Fibroblast of skin of left biceps (primary cell): ENCODE results near the gene SCAPER.
"Not testable (repeated sequence)": the region's sequence is repeated elsewhere in the genome, so short reads cannot be mapped to it uniquely, and the experiment has no call there.

Experiments
- DNase-seq, 2 experiments: peaks; one replicate each; pipeline ENCODE4 v3.0.0-alpha.2; 2013; ENCODE audit warnings: low read depth in 2 of 2

The SCAPER gene

GRCh38 chr15:76773234-76773633 lies 131.9 kb downstream of the SCAPER start:
- no peak for DNase-seq

- DNase-seq: no peak
These were observed 132.4 kb downstream of the SCAPER start for GRCh38 chr15:76772776-76773175.

- DNase-seq: no peak
These were observed 141.1 kb downstream of the SCAPER start for GRCh38 chr15:76764004-76764403.

- no peak for DNase-seq
These were observed 141.6 kb downstream of the SCAPER start for GRCh38 chr15:76763554-76763953.

- DNase-seq: no peak
These were observed 148.8 kb downstream of the SCAPER start for GRCh38 chr15:76756381-76756780.

GRCh38 chr15:76753771-76754170 lies 151.4 kb downstream of the SCAPER start:
- DNase-seq: no peak

- DNase-seq: no peak
These were observed 152.0 kb downstream of the SCAPER start for GRCh38 chr15:76753131-76753530.

- no peak for DNase-seq
These were observed 152.6 kb downstream of the SCAPER start for GRCh38 chr15:76752549-76752948.

- no peak for DNase-seq
These were observed 167.6 kb downstream of the SCAPER start for GRCh38 chr15:76737573-76737972.

- not testable (repeated sequence) for DNase-seq
These were observed 172.8 kb downstream of the SCAPER start for GRCh38 chr15:76732321-76732720.

GRCh38 chr15:76730262-76730661 lies 174.9 kb downstream of the SCAPER start:
- DNase-seq: no peak

GRCh38 chr15:76718863-76719262 lies 186.3 kb downstream of the SCAPER start:
- DNase-seq: no peak

GRCh38 chr15:76714950-76715349 lies 190.2 kb downstream of the SCAPER start:
- no peak for DNase-seq

- DNase-seq: no peak
These were observed 193.8 kb downstream of the SCAPER start for GRCh38 chr15:76711351-76711827.

- not testable (repeated sequence) for DNase-seq
These were observed 201.1 kb downstream of the SCAPER start for GRCh38 chr15:76704032-76704431.

- DNase-seq: no peak
These were observed 208.3 kb downstream of the SCAPER start for GRCh38 chr15:76696840-76697239.

- not testable (repeated sequence) for DNase-seq
These were observed 212.6 kb downstream of the SCAPER start for GRCh38 chr15:76692546-76692945.

- DNase-seq: not testable (repeated sequence)
These were observed 217.5 kb downstream of the SCAPER start for GRCh38 chr15:76687592-76687991.

- no peak for DNase-seq
These were observed 221.1 kb downstream of the SCAPER start for GRCh38 chr15:76684002-76684401.

GRCh38 chr15:76682833-76683232 lies 222.3 kb downstream of the SCAPER start:
- no peak for DNase-seq

- no peak for DNase-seq
These were observed 222.9 kb downstream of the SCAPER start for GRCh38 chr15:76682259-76682658.

- peak in 1 of 2 experiments; percentile 8 for DNase-seq
These were observed 226.4 kb downstream of the SCAPER start for GRCh38 chr15:76678766-76679165.

GRCh38 chr15:76674883-76675282 lies 230.3 kb downstream of the SCAPER start:
- DNase-seq: peak; percentile 20 to 21

- DNase-seq: no peak
These were observed 235.5 kb downstream of the SCAPER start for GRCh38 chr15:76669521-76670207.
